GM10266 (cell line): Measurements from ENCODE around the gene DPEP1.
"Not testable (repeated sequence)": the region's sequence is repeated elsewhere in the genome, so short reads cannot be mapped to it uniquely, and the experiment has no call there.

Source experiments
- DNase-seq: peaks from one replicate; pipeline ENCODE4 v3.0.0; 2012; ENCODE audit errors: extremely low spot score
- CTCF ChIP-seq: IDR thresholded peaks from 2 replicates; pipeline ENCODE4 v1.5.1; 2012; ENCODE audit warnings: mild to moderate bottlenecking, low read depth; ENCODE audit not compliant: control insufficient read depth, insufficient read depth; ENCODE audit errors: missing control alignments

DPEP1 gene

GRCh38 chr16:89582614-89583196, 30.7 kb upstream of the DPEP1 start:
- no peak for DNase-seq
- no peak for TF ChIP-seq CTCF

GRCh38 chr16:89583197-89583894, 30.1 kb upstream of the DPEP1 start:
- DNase-seq, result no peak
- no peak for TF ChIP-seq CTCF

- no peak for TF ChIP-seq CTCF
- DNase-seq, result no peak
Observed at GRCh38 chr16:89583895-89584644, 29.4 kb upstream of the DPEP1 start.

GRCh38 chr16:89584768-89585549, 28.5 kb upstream of the DPEP1 start:
- no peak for DNase-seq
- no peak for TF ChIP-seq CTCF

DNA sequence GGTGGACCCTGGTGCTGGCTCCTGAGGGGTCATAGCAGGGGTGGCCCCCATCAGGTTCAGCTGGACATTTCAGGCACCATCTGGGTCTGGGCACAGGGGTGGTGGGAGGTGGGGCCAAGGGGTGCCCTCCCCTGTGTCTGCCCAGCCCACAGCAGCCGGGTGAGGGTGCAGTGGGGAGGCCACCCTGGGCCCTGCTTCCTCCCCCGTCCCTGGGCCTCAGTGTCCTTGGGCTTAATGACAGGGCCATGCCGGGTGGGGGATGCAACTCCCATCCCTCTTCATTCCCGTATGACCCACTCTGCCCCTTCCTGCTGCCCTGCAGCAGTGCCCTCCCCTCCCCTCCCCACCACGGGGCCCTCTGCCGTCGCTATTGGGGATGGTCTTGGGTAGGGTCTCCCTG, 27.2 kb upstream of the DPEP1 start:
- no peak for TF ChIP-seq CTCF

DNA sequence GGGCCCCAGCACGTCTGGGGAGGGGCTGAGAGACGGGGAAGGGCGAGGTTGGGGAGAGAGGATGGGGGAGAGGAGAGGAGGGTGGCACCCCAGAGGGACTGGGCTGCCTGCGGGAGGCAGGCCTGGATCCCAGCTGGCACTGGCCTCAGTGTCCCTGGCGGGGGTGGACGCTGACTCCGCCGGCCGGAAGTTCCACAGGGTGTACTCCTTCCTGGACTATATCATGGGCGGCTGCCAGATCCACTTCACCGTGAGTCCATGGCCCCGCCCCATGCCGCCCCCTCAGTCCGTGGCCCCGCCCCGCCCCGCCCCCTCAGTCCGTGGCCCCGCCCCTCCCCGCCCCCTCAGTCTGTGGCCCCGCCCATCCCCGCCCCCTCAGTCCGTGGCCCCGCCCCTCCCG, 26.6 kb upstream of the DPEP1 start:
- no peak for DNase-seq
- TF ChIP-seq CTCF, result no peak

More for the DNA sequence above, 27.2 kb upstream of the DPEP1 start:
- DNase-seq, result no peak

DNA sequence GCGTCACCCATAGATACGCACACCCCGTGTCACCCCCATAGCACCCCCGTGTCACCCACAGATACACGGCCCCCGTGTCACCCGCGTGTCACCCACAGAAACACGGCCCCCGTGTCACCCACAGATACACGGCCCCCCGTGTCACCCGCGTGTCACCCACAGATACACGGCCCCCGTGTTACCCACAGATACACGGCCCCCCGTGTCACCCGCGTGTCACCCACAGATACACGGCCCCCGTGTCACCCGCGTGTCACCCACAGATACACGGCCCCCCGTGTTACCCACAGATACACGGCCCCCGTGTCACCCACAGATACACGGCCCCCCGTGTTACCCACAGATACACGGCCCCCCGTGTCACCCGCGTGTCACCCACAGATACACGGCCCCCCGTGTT, 25.8 kb upstream of the DPEP1 start:
- not testable (repeated sequence) for DNase-seq
